Upper lobe of right lung (tissue), 1 donor: ENCODE results near the gene LRIT3. TPM values are rescaled to one million over a fixed set of nuclear protein-coding genes. Genes with fewer than 3 reads are reported as not detected.

Experiments
- ATAC-seq: fragments of 200-7000 bp; cut with Tn5 transposase; one replicate; pipeline ENCODE4 v1.9.1; 2020; ENCODE audit warnings: mild to moderate bottlenecking, moderate library complexity
- DNase-seq: peaks from one replicate; pipeline ENCODE4 v3.0.0-alpha.2; 2020
- H3K27ac ChIP-seq: fragments of 200-600 bp; one replicate; pipeline ENCODE4 v1.8.0; 2022
- H3K27me3 ChIP-seq: fragments of 200-600 bp; one replicate; pipeline ENCODE4 v1.8.0; 2022; ENCODE audit warnings: mild to moderate bottlenecking
- H3K36me3 ChIP-seq: fragments of 200-600 bp; one replicate; pipeline ENCODE4 v1.8.0; 2022
- H3K4me1 ChIP-seq: fragments of 200-600 bp; one replicate; pipeline ENCODE4 v1.8.0; 2022
- H3K4me3 ChIP-seq: fragments of 200-600 bp; one replicate; pipeline ENCODE4 v1.8.0; 2022; ENCODE audit warnings: mild to moderate bottlenecking
- H3K9me3 ChIP-seq: fragments of 200-600 bp; one replicate; pipeline ENCODE4 v1.8.0; 2022
- intact Hi-C: fragments of 100-400 bp; cut with DNase I; formaldehyde crosslinking; loops from one replicate; pipeline ENCODE4 v1.11.0; 2022
- total RNA-seq: library from RNA; stranded (reverse); fragmentation: NEBNext Ultra II Directional; extraction: Animal tissue kit (Norgen Biotek cat#: 25700); gene quantifications from one replicate; pipeline ENCODE4 v1.2.1, GENCODE V29; 2021
- TF ChIP-seq, protein P1 (sequence below): fragments of 200-600 bp; IDR thresholded peaks from one replicate; pipeline ENCODE4 v1.8.0; 2022; ENCODE audit warnings: antibody characterized with exemption
- donor health status: DM: no; HTN: yes; CAD: no; lungs with severe emphysema.

LRIT3 gene
- total RNA-seq, 1 donor from 2014 or later, result 0.14 TPM

GRCh38 chr4:109878355-109878754, 30.4 kb downstream of the LRIT3 start:
- Histone ChIP-seq H3K4me3 (no peak overlapping the region), H3K36me3 (no peaks in the 10 kb centered on the region), H3K27ac (no peak overlapping the region), H3K9me3 (no peaks in the 10 kb centered on the region), H3K27me3 (no peaks in the 10 kb centered on the region), H3K4me1 (no peaks in the 10 kb centered on the region)
- intact Hi-C loops, result no loop called here
- DNase-seq (no peak), ATAC-seq (no peak)
- TF ChIP-seq, protein P1, sequence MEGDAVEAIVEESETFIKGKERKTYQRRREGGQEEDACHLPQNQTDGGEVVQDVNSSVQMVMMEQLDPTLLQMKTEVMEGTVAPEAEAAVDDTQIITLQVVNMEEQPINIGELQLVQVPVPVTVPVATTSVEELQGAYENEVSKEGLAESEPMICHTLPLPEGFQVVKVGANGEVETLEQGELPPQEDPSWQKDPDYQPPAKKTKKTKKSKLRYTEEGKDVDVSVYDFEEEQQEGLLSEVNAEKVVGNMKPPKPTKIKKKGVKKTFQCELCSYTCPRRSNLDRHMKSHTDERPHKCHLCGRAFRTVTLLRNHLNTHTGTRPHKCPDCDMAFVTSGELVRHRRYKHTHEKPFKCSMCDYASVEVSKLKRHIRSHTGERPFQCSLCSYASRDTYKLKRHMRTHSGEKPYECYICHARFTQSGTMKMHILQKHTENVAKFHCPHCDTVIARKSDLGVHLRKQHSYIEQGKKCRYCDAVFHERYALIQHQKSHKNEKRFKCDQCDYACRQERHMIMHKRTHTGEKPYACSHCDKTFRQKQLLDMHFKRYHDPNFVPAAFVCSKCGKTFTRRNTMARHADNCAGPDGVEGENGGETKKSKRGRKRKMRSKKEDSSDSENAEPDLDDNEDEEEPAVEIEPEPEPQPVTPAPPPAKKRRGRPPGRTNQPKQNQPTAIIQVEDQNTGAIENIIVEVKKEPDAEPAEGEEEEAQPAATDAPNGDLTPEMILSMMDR, result no peak

DNA sequence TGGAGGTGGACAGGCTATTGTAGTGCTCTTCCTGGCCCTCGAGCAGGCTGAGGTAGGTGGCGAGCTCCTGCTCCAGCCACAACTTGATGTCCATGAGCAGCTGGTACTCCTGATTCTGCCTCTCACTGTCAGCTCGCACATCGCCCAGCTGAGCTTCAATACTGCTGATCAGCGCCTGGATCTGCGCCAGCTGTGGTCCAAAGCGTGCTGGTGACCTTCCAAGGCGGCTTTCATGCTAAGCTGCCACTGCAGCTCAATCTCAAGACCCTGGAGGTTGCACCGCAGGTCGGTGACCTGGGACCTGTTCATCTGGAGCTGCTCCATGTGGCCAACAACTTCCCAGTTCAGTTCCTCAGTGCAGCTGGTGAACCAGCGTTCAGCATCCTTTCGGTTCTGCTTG, 31.2 kb downstream of the LRIT3 start:
- DNase-seq, result no peak
- no peak for ATAC-seq

GRCh38 chr4:109879636-109880314, 31.9 kb downstream of the LRIT3 start:
- H3K27ac ChIP-seq, result no peak overlapping the region
- TF ChIP-seq, protein P1, result no peak
- H3K4me3 ChIP-seq, result no peak overlapping the region
- intact Hi-C loops, result no loop called here
- DNase-seq (no peak), ATAC-seq (no peak)
- H3K4me1 ChIP-seq, result no peaks in the 10 kb centered on the region
- H3K27me3 ChIP-seq, result no peaks in the 10 kb centered on the region
- H3K36me3 ChIP-seq, result no peaks in the 10 kb centered on the region
- H3K9me3 ChIP-seq, result no peaks in the 10 kb centered on the region

More for the DNA sequence above, 31.2 kb downstream of the LRIT3 start:
- Histone ChIP-seq H3K36me3 (no peaks in the 10 kb centered on the region), H3K27me3 (no peaks in the 10 kb centered on the region), H3K4me1 (no peaks in the 10 kb centered on the region), H3K27ac (no peak overlapping the region), H3K9me3 (no peaks in the 10 kb centered on the region), H3K4me3 (no peak overlapping the region)
- TF ChIP-seq, protein P1, result no peak
- intact Hi-C loops, result no loop called here

DNA sequence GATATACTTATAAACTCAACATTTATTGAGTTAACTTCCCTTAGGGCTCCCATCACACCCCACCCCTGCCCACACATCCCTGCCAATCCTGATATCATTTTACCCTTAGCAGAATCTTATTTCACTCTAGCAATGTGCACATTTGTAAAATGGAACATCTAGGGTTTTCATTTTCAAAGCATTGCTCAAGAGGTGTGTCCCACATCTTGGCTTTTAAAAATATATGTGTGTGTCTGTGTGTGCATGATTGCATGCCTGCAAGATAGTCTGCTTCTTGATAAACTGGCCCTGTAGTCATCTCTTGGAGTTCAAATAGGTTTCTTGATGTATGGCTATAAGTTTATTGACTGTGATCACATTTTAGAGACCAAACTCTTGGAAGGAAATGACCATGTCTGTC, 38.4 kb downstream of the LRIT3 start:
- H3K4me3 ChIP-seq, result no peak overlapping the region
- no peaks in the 10 kb centered on the region for H3K4me1 ChIP-seq
- intact Hi-C loops, result no loop called here
- no peak overlapping the region for H3K27ac ChIP-seq
- no peaks in the 10 kb centered on the region for H3K36me3 ChIP-seq
- no peaks in the 10 kb centered on the region for H3K27me3 ChIP-seq
- DNase-seq (no peak), ATAC-seq (no peak)
- H3K9me3 ChIP-seq, result no peaks in the 10 kb centered on the region
- TF ChIP-seq, protein P1, result no peak

GRCh38 chr4:109887071-109887470, 39.2 kb downstream of the LRIT3 start:
- no peaks in the 10 kb centered on the region for H3K4me1 ChIP-seq
- H3K36me3 ChIP-seq, result no peaks in the 10 kb centered on the region
- no peak for ATAC-seq
- intact Hi-C loops, result no loop called here
- H3K9me3 ChIP-seq, result no peaks in the 10 kb centered on the region
- no peak overlapping the region for H3K4me3 ChIP-seq
- H3K27ac ChIP-seq, result no peak overlapping the region
- DNase-seq, result no peak
- no peaks in the 10 kb centered on the region for H3K27me3 ChIP-seq
- TF ChIP-seq, protein P1, result no peak

DNA sequence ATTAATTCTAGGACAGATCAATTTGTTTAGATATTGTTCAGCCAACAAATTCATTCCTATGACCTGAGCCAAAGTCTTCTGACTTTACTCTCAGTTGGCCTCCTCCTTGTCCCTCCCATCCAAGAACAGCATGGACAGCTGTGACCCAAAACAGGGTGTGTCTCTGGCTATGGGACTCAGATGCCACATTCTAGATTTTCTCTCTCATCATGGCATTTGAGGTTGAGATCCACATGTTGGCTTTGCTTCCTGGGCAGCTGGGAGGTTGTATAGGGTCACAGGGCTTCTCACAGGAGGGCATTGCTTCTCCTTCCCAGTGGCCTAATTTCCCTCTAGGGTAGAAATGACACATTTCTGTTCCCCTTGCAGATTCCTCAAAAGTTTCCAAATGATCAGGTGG, 42.2 kb downstream of the LRIT3 start:
- no peaks in the 10 kb centered on the region for H3K27me3 ChIP-seq
- intact Hi-C loops, result no loop called here
- TF ChIP-seq, protein P1, result no peak
- DNase-seq (no peak), ATAC-seq (no peak)
- no peaks in the 10 kb centered on the region for H3K9me3 ChIP-seq
- no peaks in the 10 kb centered on the region for H3K4me1 ChIP-seq
- no peak overlapping the region for H3K4me3 ChIP-seq
- no peaks in the 10 kb centered on the region for H3K36me3 ChIP-seq
- H3K27ac ChIP-seq, result no peak overlapping the region
